DND-41 (cell line): ENCODE data around the gene SORL1-AS1.

Experiments
- ATAC-seq: fragments of 200-7000 bp; cut with Tn5 transposase; 3 replicates; pipeline ENCODE4 v1.9.1; 2021; ENCODE audit warnings: low read depth; ENCODE audit not compliant: insufficient read depth
- DNase-seq: peaks from one replicate; pipeline ENCODE4 v3.0.0-alpha.2; 2020
- H2AFZ ChIP-seq: 2 replicates; pipeline ENCODE4 v1.6.0; 2012; ENCODE audit warnings: low read depth, low read length
- H3K27ac ChIP-seq: 2 replicates; pipeline ENCODE4 v1.5.1; 2012; ENCODE audit warnings: low read length, inconsistent platforms
- H3K27me3 ChIP-seq: fragments of 200-600 bp; sonication (generic); 2 replicates; pipeline ENCODE4 v1.6.0; 2012; ENCODE audit warnings: low read length, mild to moderate bottlenecking, inconsistent platforms; ENCODE audit not compliant: insufficient read depth, poor library complexity
- H3K36me3 ChIP-seq: 2 replicates; pipeline ENCODE4 v1.5.1; 2012; ENCODE audit warnings: low read length, inconsistent platforms; ENCODE audit not compliant: insufficient read depth
- H3K4me1 ChIP-seq: 2 replicates; pipeline ENCODE4 v1.5.1; 2012; ENCODE audit warnings: mild to moderate bottlenecking, low read length; ENCODE audit not compliant: insufficient read depth
- H3K4me2 ChIP-seq: 2 replicates; pipeline ENCODE4 v1.6.0; 2012; ENCODE audit warnings: mild to moderate bottlenecking, moderate library complexity, low read length, inconsistent platforms; ENCODE audit not compliant: insufficient read depth
- H3K4me3 ChIP-seq, 2 experiments: fragments of 200-600 bp in 1 of 2; shearing (Covaris generic) in 1 of 2; 2 replicates each; pipeline ENCODE4 v1.5.1; 2012 to 2016; ENCODE audit warnings: inconsistent platforms in 2 of 2, low read length in 2 of 2, mild to moderate bottlenecking in 2 of 2, low read depth in 1 of 2, moderate library complexity in 1 of 2
- H3K79me2 ChIP-seq: 2 replicates; pipeline ENCODE4 v1.6.0; 2012; ENCODE audit warnings: low read length, inconsistent platforms; ENCODE audit not compliant: insufficient read depth
- H3K9ac ChIP-seq: 2 replicates; pipeline ENCODE4 v1.6.0; 2012; ENCODE audit warnings: low read depth, mild to moderate bottlenecking, inconsistent platforms, low read length, moderate library complexity
- H3K9me3 ChIP-seq: 2 replicates; pipeline ENCODE4 v1.5.1; 2012; ENCODE audit warnings: low read length, moderate library complexity, mild to moderate bottlenecking, inconsistent platforms; ENCODE audit not compliant: insufficient read depth, severe bottlenecking
- H4K20me1 ChIP-seq: 2 replicates; pipeline ENCODE4 v1.6.0; 2012; ENCODE audit warnings: low read length; ENCODE audit not compliant: insufficient read depth
- EZH2 ChIP-seq: IDR thresholded peaks from 3 replicates; pipeline ENCODE4 v1.6.1; 2012; ENCODE audit warnings: borderline replicate concordance, low read depth, mild to moderate bottlenecking, moderate library complexity, low read length, inconsistent platforms; ENCODE audit not compliant: severe bottlenecking
- TF ChIP-seq, protein P1 (sequence below): IDR thresholded peaks from 2 replicates; pipeline ENCODE4 v1.5.1; 2012; ENCODE audit warnings: borderline replicate concordance, low read length, moderate library complexity, mild to moderate bottlenecking; ENCODE audit not compliant: poor library complexity, severe bottlenecking; ENCODE audit errors: extremely low read depth

Gene SORL1-AS1

DNA sequence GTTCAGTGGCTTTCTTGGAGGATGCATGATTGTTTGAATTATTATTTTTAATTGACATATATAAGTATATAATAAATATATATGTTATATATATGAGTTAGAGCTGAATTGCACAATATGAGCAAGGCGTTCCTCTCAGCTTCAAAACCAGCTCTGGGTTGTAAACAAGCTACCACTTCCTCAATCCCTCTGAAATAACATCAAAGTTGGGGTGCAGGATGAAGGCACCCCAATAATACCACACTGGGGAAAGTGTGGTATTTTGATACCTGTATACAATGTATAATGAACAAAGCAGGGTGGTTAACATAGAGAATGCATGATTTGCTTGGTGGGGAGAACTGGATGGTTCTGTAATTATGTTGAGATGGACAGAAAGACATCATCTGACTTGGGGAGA, 2.4 kb downstream of the SORL1-AS1 start:
- H4K20me1 ChIP-seq: no peaks in the 10 kb centered on the region
- ATAC-seq (no peak), DNase-seq (no peak)
- H3K9me3 ChIP-seq: no peaks in the 10 kb centered on the region
- no peak overlapping the region for H3K4me2 ChIP-seq
- H3K36me3 ChIP-seq: no peaks in the 10 kb centered on the region; the same call in 1 of the 2 replicates
- no peak overlapping the region for H3K9ac ChIP-seq
- no peak overlapping the region for H3K4me3 ChIP-seq
- no peak overlapping the region for H3K27ac ChIP-seq
- no peaks in the 10 kb centered on the region for H3K27me3 ChIP-seq
- peaks cover 37% of the 10 kb centered on the region for H3K79me2 ChIP-seq
- H2AFZ ChIP-seq: no peak overlapping the region
- peaks cover 72% of the 10 kb centered on the region for H3K4me1 ChIP-seq
- TF ChIP-seq EZH2: no peak
- TF ChIP-seq, protein P1, sequence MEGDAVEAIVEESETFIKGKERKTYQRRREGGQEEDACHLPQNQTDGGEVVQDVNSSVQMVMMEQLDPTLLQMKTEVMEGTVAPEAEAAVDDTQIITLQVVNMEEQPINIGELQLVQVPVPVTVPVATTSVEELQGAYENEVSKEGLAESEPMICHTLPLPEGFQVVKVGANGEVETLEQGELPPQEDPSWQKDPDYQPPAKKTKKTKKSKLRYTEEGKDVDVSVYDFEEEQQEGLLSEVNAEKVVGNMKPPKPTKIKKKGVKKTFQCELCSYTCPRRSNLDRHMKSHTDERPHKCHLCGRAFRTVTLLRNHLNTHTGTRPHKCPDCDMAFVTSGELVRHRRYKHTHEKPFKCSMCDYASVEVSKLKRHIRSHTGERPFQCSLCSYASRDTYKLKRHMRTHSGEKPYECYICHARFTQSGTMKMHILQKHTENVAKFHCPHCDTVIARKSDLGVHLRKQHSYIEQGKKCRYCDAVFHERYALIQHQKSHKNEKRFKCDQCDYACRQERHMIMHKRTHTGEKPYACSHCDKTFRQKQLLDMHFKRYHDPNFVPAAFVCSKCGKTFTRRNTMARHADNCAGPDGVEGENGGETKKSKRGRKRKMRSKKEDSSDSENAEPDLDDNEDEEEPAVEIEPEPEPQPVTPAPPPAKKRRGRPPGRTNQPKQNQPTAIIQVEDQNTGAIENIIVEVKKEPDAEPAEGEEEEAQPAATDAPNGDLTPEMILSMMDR: no peak

GRCh38 chr11:121449626-121450025, 3.1 kb downstream of the SORL1-AS1 start:
- Histone ChIP-seq H3K79me2 (peaks cover 29% of the 10 kb centered on the region), H3K4me2 (no peak overlapping the region), H3K4me3 (no peak overlapping the region), H3K9me3 (no peaks in the 10 kb centered on the region), H3K36me3 (no peaks in the 10 kb centered on the region; the same call in 1 of the 2 replicates), H3K4me1 (peaks cover 72% of the 10 kb centered on the region), H2AFZ (no peak overlapping the region; the same call in 1 of the 2 replicates), H3K27me3 (no peaks in the 10 kb centered on the region), H3K27ac (no peak overlapping the region), H4K20me1 (no peaks in the 10 kb centered on the region), H3K9ac (no peak overlapping the region)
- DNase-seq (no peak), ATAC-seq (no peak)
- TF ChIP-seq, protein P1: no peak

DNA sequence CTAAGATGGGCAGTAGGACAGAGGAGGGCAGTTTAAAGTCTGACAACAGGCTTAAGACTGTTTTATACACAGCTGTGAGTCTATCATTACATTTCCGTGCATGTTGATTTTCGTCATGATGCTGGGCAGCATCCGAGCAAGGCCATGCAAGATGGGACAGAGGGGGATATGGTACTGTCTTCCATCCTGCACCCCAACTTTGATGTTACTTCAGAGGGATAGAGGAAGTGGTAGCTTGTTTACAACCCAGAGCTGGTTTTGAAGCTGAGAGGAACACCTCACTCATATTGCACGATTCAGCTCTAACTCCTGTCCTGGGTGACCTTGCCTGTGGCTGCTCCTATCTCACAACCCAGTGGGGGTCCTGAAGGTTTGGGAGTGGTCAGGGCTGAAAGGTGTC, 3.6 kb downstream of the SORL1-AS1 start:
- H4K20me1 ChIP-seq: no peaks in the 10 kb centered on the region
- peaks cover 67% of the 10 kb centered on the region for H3K4me1 ChIP-seq
- H3K4me3 ChIP-seq: no peak overlapping the region
- no peak overlapping the region for H3K9ac ChIP-seq
- H3K36me3 ChIP-seq: no peaks in the 10 kb centered on the region; the same call in 1 of the 2 replicates
- H3K27me3 ChIP-seq: no peaks in the 10 kb centered on the region
- H3K27ac ChIP-seq: peak overlapping the region; percentile 25; the same call in 1 of the 2 replicates
- DNase-seq (no peak), ATAC-seq (no peak)
- H3K9me3 ChIP-seq: no peaks in the 10 kb centered on the region
- H3K79me2 ChIP-seq: peaks cover 24% of the 10 kb centered on the region
- 0 out of 2 replicates have a peak overlapping the region, but pooled peaks have one; percentile 11 for H2AFZ ChIP-seq
- TF ChIP-seq, protein P1: no peak
- no peak for TF ChIP-seq EZH2
- no peak overlapping the region for H3K4me2 ChIP-seq
